Endothelial cell of umbilical vein (primary cell): ENCODE results near the gene RGS6.
A peak's percentile ranks its signal among the peaks of the same experiment; 100 is the strongest.

ENCODE experiments used
- CTCF ChIP-seq, 2 donors: IDR thresholded peaks; 1 replicate in 1 of 2; 2 replicates in 1 of 2; pipeline ENCODE4 v1.5.1; 2011; ENCODE audit warnings: low read length in 2 of 2, mild to moderate bottlenecking in 2 of 2, moderate library complexity in 2 of 2, control low read depth in 1 of 2, inconsistent platforms in 1 of 2, low read depth in 1 of 2; ENCODE audit not compliant: insufficient read depth in 1 of 2; ENCODE audit errors: extremely low read depth in 1 of 2
- EZH2 ChIP-seq: IDR thresholded peaks from 2 replicates; pipeline ENCODE4 v1.6.1; 2012; ENCODE audit warnings: borderline replicate concordance, low read depth, mild to moderate bottlenecking, moderate library complexity, low read length, inconsistent platforms; ENCODE audit not compliant: severe bottlenecking
- FOS ChIP-seq: IDR thresholded peaks from 2 replicates; pipeline ENCODE4 v1.6.1; 2011; ENCODE audit warnings: mild to moderate bottlenecking, low read length, moderate library complexity, borderline replicate concordance; ENCODE audit not compliant: insufficient read depth
- GATA2 ChIP-seq: IDR thresholded peaks from 2 replicates; pipeline ENCODE4 v1.7.0; 2011; ENCODE audit warnings: low read depth, mild to moderate bottlenecking, moderate library complexity, mixed read lengths, low read length; ENCODE audit not compliant: insufficient read length, insufficient read depth
- JUN ChIP-seq: IDR thresholded peaks from 2 replicates; pipeline ENCODE4 v1.6.1; 2011; ENCODE audit warnings: borderline replicate concordance, low read depth; ENCODE audit not compliant: insufficient read length, insufficient read depth
- POLR2A ChIP-seq: IDR thresholded peaks from 2 replicates; pipeline ENCODE4 v1.6.1; 2012; ENCODE audit warnings: low read depth, mild to moderate bottlenecking, control low read depth, low read length
- POLR2AphosphoS5 ChIP-seq: IDR thresholded peaks from 2 replicates; pipeline ENCODE4 v1.6.1; 2012; ENCODE audit warnings: low read depth, mild to moderate bottlenecking, control low read depth, low read length, moderate library complexity; ENCODE audit not compliant: insufficient read depth

DNA sequence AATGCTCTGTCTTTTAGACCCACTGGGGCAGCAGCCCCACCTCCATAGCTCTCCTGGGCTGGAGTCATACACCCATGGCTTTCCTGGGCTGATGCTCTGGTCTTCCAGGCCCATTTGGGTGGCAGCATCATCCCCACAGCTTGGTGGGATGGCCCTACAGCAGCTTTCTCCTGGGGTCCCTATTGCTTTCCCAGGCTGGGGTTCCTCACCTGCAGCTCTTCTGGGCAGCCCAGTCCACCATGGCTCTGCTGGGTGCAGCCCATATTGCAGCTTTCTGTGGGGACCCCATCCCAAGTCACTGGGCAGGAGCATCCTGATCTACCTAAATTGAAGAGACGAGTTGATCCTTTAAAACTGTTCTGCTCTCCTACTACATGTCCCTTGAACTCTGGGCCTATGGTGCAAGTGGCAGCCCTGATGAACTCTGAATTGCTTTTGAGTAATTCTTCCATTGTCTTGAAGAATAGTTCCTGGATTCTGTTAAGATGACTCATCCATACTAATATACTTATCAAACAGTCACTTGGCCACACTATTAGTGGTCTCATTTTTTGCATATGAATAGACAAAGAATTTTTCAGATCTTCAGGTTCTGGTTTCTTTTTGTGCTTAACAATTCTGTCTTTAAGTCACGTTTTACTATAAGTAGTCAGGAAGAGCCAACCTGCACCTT lies 571.6 kb downstream of the RGS6 start:
- no peak for TF ChIP-seq CTCF (IDR thresholded peaks at IDR 0.05; ENCODE audit: extremely low read depth in 1 of 2, insufficient read depth in 1 of 2, low read depth in 1 of 2, low read length in 2 of 2)
- TF ChIP-seq POLR2AphosphoS5 = no peak
- TF ChIP-seq GATA2 = no peak
- TF ChIP-seq EZH2 = no peak
- peak; percentile 87 for TF ChIP-seq FOS
- no peak for TF ChIP-seq POLR2A
- TF ChIP-seq JUN = peak; percentile 87
